Lower leg skin (tissue), 3 donors: ENCODE results near the gene ENOX1.

Experiments used
- POLR2A ChIP-seq, 2 donors: fragments of 450-650 bp; IDR thresholded peaks; one replicate each; pipeline ENCODE4 v1.6.1; 2016 to 2017; ENCODE audit warnings: antibody characterized with exemption in 2 of 2, mild to moderate bottlenecking in 1 of 2, moderate library complexity in 1 of 2
- TF ChIP-seq, protein P1 (sequence below), 3 donors: fragments of 450-650 bp; IDR thresholded peaks; one replicate each; pipeline ENCODE4 v1.5.1; 2016; ENCODE audit warnings: antibody characterized with exemption in 3 of 3, mild to moderate bottlenecking in 3 of 3, moderate library complexity in 2 of 3

- TF ChIP-seq, protein P1, sequence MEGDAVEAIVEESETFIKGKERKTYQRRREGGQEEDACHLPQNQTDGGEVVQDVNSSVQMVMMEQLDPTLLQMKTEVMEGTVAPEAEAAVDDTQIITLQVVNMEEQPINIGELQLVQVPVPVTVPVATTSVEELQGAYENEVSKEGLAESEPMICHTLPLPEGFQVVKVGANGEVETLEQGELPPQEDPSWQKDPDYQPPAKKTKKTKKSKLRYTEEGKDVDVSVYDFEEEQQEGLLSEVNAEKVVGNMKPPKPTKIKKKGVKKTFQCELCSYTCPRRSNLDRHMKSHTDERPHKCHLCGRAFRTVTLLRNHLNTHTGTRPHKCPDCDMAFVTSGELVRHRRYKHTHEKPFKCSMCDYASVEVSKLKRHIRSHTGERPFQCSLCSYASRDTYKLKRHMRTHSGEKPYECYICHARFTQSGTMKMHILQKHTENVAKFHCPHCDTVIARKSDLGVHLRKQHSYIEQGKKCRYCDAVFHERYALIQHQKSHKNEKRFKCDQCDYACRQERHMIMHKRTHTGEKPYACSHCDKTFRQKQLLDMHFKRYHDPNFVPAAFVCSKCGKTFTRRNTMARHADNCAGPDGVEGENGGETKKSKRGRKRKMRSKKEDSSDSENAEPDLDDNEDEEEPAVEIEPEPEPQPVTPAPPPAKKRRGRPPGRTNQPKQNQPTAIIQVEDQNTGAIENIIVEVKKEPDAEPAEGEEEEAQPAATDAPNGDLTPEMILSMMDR (IDR thresholded peaks at IDR 0.05): no peak
- TF ChIP-seq POLR2A (IDR thresholded peaks at IDR 0.05): no peak
Measured at GRCh38 chr13:43203781-43204180, 583.0 kb downstream of the ENOX1 start.
